Stimulated activated naive CD4-positive, alpha-beta T cell (primary cell): ENCODE results near the gene SMOC2.

Experiments used
- DNase-seq, 6 experiments: peaks; one replicate each; lab custom pipeline; 2025; lab: John Stamatoyannopoulos, UW

The SMOC2 gene, protein sequence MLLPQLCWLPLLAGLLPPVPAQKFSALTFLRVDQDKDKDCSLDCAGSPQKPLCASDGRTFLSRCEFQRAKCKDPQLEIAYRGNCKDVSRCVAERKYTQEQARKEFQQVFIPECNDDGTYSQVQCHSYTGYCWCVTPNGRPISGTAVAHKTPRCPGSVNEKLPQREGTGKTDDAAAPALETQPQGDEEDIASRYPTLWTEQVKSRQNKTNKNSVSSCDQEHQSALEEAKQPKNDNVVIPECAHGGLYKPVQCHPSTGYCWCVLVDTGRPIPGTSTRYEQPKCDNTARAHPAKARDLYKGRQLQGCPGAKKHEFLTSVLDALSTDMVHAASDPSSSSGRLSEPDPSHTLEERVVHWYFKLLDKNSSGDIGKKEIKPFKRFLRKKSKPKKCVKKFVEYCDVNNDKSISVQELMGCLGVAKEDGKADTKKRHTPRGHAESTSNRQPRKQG

GRCh38 chr6:168440520-168441433, at the start of gene SMOC2:
SMOC2 (plus strand) TSS chr6:168441184; CDS start chr6:168441371, 187 bp downstream.
- DNase-seq = no peak

DNA sequence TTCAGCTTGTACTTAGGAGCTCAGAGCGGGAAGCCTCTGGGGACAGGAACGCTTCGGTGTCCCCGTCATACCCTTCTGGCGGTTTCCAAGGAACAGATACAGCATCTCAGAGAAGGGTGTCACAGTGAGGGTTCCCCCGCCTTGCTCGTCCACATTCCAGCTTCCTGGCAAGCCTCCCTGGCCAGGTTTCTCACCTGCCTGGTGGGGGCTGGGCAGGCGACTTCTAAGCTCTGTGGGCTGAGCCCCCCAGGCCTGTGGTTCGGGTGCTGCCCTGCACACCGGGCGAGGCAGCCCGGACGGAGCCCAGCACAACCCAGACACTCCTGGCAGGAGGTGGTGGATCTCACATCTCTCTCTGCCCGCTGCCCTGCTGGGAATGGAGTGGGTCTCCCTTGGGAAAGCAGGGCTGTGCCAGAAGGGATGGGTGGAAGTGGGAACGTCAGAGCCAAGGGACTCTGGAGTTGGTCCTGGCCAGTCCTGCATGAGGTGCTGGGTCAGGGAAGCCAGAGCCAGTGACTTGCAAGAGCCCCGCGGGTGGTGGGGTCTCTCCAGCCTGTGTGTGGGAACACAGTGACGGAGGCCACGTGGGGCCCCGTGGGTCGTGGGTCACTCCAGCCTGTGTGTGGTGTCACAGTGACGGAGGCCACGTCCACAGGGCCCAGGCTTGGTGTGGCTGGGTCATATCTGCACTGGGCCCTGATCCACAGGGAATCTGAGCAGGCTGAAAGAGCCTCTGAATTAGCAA, 47.7 kb upstream of the SMOC2 start:
- no peak for DNase-seq

DNA sequence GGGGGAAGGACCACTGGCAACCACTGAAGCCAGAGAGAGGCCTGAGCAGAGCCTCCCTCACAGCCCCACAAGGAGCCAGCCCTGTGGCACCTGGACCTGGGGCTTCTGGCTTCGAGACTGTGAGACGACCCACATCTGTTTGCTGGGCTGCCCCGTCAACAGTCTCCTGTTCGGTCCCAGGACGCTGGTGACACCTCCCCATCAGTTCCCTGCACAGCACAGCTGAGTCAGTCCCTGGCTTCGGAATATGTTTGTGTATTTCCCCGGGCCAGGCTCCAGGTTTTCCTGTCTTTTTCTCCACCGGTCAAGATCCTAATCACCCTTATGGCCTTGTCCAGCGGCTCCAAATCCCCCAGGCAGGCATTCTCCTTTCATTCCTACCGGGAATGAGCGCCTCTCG, 46.4 kb upstream of the SMOC2 start:
- no peak for DNase-seq

GRCh38 chr6:168395983-168396382, 45.0 kb upstream of the SMOC2 start:
- no peak for DNase-seq

DNA sequence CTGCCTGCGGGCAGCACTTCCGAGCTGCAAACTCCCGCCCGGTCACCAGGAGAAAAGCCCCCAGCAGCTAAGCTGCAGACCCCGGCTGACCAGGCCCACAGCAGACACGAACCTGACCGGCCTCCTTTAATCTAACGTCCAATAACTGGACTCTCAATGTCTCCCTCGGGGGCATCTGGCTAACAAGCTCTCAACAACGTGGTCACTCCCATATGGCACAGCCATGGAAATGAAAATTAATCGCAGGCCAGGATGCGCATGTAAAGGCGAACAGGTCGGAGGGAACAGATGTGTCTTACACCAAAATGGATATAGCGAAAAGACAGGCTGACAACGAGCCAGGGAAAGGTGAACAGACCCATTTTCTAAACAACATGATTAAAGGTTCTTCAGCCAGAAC, 44.4 kb upstream of the SMOC2 start:
- DNase-seq = no peak

- no peak for DNase-seq
These were observed 44.0 kb upstream of the SMOC2 start for GRCh38 chr6:168397012-168397411.

- no peak for DNase-seq
These were observed 40.9 kb upstream of the SMOC2 start for GRCh38 chr6:168400037-168400436.

DNA sequence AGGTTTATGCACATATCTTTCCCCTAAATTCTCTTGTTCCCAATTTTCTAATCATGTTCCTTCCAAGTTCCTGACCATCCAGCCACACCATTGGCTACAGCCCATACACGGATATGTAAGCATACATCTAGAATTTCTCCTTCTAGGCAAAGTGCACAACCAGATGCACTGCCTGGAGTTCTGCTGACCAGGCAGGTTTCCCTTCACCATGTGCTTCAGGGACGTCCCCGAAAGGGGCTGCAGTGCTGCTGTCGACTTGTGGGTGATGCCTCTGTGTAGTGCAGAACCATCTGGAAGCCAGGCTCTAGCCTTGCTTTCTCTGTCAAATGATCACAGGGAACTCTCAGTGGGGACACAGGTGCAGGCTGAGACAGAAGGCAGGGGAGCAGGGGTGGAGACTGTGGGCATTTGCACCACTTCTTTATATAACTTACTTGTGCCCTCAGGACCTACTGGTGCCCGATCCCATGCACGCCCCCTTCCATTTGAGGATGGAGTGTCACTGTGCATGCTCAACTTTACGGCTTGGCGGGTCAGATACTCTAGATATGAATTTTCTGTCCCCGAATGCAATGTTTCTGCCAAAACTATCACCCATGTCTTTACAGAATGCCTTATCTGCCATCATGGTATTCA, 37.5 kb upstream of the SMOC2 start:
- no peak for DNase-seq

- no peak for DNase-seq
These were observed 36.4 kb upstream of the SMOC2 start for GRCh38 chr6:168404560-168404959.

GRCh38 chr6:168407842-168408241, 33.1 kb upstream of the SMOC2 start:
- no peak for DNase-seq

GRCh38 chr6:168408504-168409136, 32.4 kb upstream of the SMOC2 start:
- no peak for DNase-seq

GRCh38 chr6:168410035-168410434, 30.9 kb upstream of the SMOC2 start:
- no peak for DNase-seq

GRCh38 chr6:168410554-168411011, 30.4 kb upstream of the SMOC2 start:
- no peak for DNase-seq

GRCh38 chr6:168411130-168411529, 29.9 kb upstream of the SMOC2 start:
- DNase-seq = no peak

DNA sequence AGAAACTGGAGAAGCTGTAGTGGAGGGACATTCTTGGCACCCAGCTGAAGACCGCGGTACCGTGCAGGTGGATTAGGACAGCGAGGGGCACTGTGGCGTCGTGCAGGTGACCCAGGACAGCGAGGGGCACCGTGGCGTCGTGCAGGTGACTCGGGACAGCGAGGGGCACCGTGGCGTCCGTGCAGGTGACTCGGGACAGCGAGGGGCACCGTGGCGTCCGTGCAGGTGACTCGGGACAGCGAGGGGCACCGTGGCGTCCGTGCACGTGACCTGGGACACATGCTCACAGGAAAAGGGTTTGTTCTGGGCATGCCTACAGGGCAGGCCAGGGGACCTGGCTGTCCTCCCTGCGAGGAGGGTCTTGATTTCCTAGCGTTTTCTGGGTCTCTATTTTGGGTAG, 29.2 kb upstream of the SMOC2 start:
- no peak for DNase-seq

- DNase-seq = no peak
These were observed 28.5 kb upstream of the SMOC2 start for GRCh38 chr6:168412456-168412855.

DNA sequence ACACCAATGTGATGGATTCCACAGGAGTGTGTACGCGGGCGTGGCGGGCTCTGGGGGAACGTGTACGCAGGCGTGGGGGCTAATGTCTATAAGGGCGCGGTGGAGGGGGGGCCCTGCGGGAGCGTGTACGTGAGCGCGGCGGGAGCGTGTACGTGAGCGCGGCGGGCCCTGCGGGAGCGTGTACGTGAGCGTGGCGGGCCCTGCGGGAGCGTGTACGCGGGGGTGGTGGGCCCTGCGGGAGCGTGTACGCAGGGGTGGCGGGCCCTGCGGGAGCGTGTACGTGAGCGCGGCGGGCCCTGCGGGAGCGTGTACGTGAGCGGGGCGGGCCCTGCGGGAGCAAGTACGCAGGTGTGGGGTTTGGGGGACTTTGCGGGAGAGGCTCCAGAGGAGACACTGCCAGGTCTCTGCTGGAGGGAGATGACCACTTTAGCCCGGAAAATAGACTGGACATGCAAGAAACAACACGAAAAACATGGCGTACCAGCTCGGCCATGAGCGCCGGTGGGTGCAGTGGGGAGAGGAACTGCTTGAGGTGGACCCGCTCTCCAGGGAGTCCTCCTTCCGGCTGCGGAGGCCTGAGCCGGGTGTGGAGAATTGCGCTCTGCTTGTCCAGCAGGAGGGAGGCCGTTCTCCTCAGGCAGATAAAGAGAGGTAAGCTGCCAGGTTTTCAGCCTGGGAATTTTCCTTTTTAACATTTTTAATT, 27.8 kb upstream of the SMOC2 start:
- no peak for DNase-seq

DNA sequence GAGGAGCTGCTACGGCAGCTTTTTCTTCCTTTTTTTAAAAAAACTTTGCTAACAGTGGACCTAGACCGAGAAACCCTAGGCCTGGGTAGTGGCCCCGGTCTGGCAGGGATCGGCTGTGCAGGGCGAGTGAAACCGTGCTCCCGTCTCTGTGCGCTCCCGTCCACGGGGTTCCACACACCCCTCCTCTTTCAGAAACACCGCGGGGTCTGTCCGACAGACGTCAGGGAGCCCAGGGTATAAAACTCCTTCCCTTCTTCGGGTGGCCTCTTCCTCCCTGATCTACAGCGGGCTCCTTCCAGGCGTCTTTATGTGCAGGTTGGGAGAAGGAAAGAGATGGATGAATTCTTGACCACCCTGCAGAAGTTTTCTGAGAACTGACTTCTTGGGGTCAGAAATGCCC, 27.1 kb upstream of the SMOC2 start:
- no peak for DNase-seq

- no peak for DNase-seq
These were observed 26.5 kb upstream of the SMOC2 start for GRCh38 chr6:168414336-168415097.
